Keratinocyte (primary cell): Measurements from ENCODE around the gene ATP9B.

Source experiments
- EZH2 ChIP-seq: IDR thresholded peaks from one replicate; pipeline ENCODE4 v1.6.1; 2012; ENCODE audit warnings: inconsistent platforms, mild to moderate bottlenecking, low read length, moderate library complexity
- TF ChIP-seq, protein P1 (sequence below), 3 experiments: IDR thresholded peaks in 1 of 3; conservative IDR thresholded peaks in 1 of 3; optimal IDR thresholded peaks in 1 of 3; 2 replicates in 2 of 3; 3 replicates in 1 of 3; pipeline versions ENCODE3 to v1.5.1; 2011; ENCODE audit warnings: low read length in 3 of 3, mild to moderate bottlenecking in 3 of 3, moderate library complexity in 2 of 3, control low read depth in 1 of 3, inconsistent platforms in 1 of 3; ENCODE audit not compliant: insufficient read depth in 2 of 3; ENCODE audit errors: extremely low read depth in 1 of 3

DNA sequence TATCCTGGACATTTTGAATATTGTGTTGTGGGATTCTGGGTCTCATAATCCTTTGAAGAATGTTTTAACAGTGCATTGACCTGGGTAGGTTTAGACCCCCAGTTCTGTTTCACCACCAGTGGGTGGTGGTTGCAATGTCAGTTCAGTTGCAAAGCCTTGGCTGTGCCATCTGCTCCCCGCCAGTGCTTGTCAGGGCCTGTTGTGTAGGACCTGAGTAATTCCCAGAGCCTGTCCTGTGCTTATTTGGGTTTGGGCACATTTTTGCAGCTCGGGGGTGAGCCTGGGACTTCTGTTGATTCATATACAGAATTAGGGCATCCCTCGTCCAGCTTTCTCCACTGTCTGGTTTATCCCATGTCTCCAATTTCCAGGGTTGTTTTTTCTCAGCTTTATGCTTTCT, 24.8 kb downstream of the ATP9B start:
- TF ChIP-seq, protein P1, sequence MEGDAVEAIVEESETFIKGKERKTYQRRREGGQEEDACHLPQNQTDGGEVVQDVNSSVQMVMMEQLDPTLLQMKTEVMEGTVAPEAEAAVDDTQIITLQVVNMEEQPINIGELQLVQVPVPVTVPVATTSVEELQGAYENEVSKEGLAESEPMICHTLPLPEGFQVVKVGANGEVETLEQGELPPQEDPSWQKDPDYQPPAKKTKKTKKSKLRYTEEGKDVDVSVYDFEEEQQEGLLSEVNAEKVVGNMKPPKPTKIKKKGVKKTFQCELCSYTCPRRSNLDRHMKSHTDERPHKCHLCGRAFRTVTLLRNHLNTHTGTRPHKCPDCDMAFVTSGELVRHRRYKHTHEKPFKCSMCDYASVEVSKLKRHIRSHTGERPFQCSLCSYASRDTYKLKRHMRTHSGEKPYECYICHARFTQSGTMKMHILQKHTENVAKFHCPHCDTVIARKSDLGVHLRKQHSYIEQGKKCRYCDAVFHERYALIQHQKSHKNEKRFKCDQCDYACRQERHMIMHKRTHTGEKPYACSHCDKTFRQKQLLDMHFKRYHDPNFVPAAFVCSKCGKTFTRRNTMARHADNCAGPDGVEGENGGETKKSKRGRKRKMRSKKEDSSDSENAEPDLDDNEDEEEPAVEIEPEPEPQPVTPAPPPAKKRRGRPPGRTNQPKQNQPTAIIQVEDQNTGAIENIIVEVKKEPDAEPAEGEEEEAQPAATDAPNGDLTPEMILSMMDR (optimal IDR thresholded peaks at IDR 0.05 in 1 of 3, IDR thresholded peaks at IDR 0.05 in 1 of 3, conservative IDR thresholded peaks at IDR 0.05 in 1 of 3; ENCODE audit: extremely low read depth in 1 of 3, insufficient read depth in 2 of 3, low read length in 3 of 3) = no peak
- no peak for TF ChIP-seq EZH2
